Hepatocyte (in vitro differentiated cells): Measurements from ENCODE around the gene PPIH. TPM values are rescaled to one million over a fixed set of nuclear protein-coding genes. Genes with fewer than 3 reads are reported as not detected.
"Not testable (repeated sequence)": the region's sequence is repeated elsewhere in the genome, so short reads cannot be mapped to it uniquely, and the experiment has no call there.

Experiments used
- DNase-seq: peaks from one replicate; pipeline ENCODE4 v3.0.0-alpha.2; 2016; ENCODE audit warnings: low spot score
- H2AFZ ChIP-seq: fragments of 200-600 bp; sonication (generic); 2 replicates; pipeline ENCODE4 v1.6.0; 2016; ENCODE audit warnings: antibody characterized with exemption, mild to moderate bottlenecking
- H3K27ac ChIP-seq: fragments of 200-600 bp; sonication (generic); 2 replicates; pipeline ENCODE4 v1.5.1; 2016; ENCODE audit warnings: mild to moderate bottlenecking
- H3K27me3 ChIP-seq: fragments of 200-600 bp; sonication (generic); 2 replicates; pipeline ENCODE4 v1.6.1; 2016
- H3K36me3 ChIP-seq: fragments of 200-600 bp; sonication (generic); replicated peaks from 2 replicates; pipeline ENCODE4 v1.5.1; 2016; ENCODE audit warnings: low read depth; ENCODE audit not compliant: insufficient read depth
- H3K4me1 ChIP-seq: fragments of 200-600 bp; sonication (generic); 2 replicates; pipeline ENCODE4 v1.5.1; 2016; ENCODE audit warnings: mild to moderate bottlenecking, moderate library complexity; ENCODE audit not compliant: insufficient read depth
- H3K4me2 ChIP-seq: fragments of 200-600 bp; sonication (generic); 2 replicates; pipeline ENCODE4 v1.6.0; 2016
- H3K4me3 ChIP-seq: fragments of 200-600 bp; sonication (generic); 2 replicates; pipeline ENCODE4 v1.5.1; 2016; ENCODE audit warnings: mild to moderate bottlenecking
- H3K79me2 ChIP-seq: fragments of 200-600 bp; sonication (generic); 2 replicates; pipeline ENCODE4 v1.6.0; 2017; ENCODE audit warnings: mild to moderate bottlenecking
- H3K9me2 ChIP-seq: fragments of 200-600 bp; sonication (generic); replicated peaks from 2 replicates; pipeline ENCODE4 v1.6.0; 2017; ENCODE audit warnings: mild to moderate bottlenecking; ENCODE audit not compliant: insufficient read depth
- H3K9me3 ChIP-seq: fragments of 200-600 bp; sonication (generic); 2 replicates; pipeline ENCODE4 v1.5.1; 2016; ENCODE audit warnings: low read depth, mild to moderate bottlenecking
- H4K20me1 ChIP-seq: fragments of 200-600 bp; sonication (generic); 2 replicates; pipeline ENCODE4 v1.6.0; 2016; ENCODE audit warnings: mild to moderate bottlenecking; ENCODE audit not compliant: insufficient read depth, poor library complexity, severe bottlenecking
- EZH2 ChIP-seq: fragments of 200-600 bp; sonication (generic); IDR thresholded peaks from 2 replicates; pipeline ENCODE4 v1.6.1; 2016; ENCODE audit warnings: antibody characterized with exemption, mild to moderate bottlenecking, borderline replicate concordance
- EZH2phosphoT487 ChIP-seq: fragments of 200-600 bp; sonication (generic); IDR thresholded peaks from one replicate; pipeline ENCODE4 v1.6.1; 2018; ENCODE audit warnings: antibody characterized with exemption, mild to moderate bottlenecking, low read depth, moderate library complexity; ENCODE audit not compliant: unreplicated experiment, severe bottlenecking
- WGBS: methylation state at CpG from one replicate; pipeline ENCODE4 v1.1.6; 2016; ENCODE audit warnings: low lambda C conversion rate; ENCODE audit errors: missing lambda C conversion rate; 5-methylcytosine and 5-hydroxymethylcytosine counted together
- polyA plus RNA-seq: library from polyadenylated mRNA; unstranded; fragments of >200 nt; fragmentation: Nextera tagmentation; extraction: Ambion mirVana; gene quantifications from 2 replicates; pipeline ENCODE4 v1.2.1, GENCODE V29; 2016
- total RNA-seq: library from RNA; depleted of rRNA; stranded (reverse); fragments of >200 nt; gene quantifications from 2 replicates; pipeline ENCODE4 v1.2.3, GENCODE V29; 2014
- TF ChIP-seq, protein P1 (sequence below): fragments of 200-600 bp; sonication (generic); IDR thresholded peaks from 2 replicates; pipeline ENCODE4 v1.5.1; 2016; ENCODE audit warnings: antibody characterized with exemption, mild to moderate bottlenecking; ENCODE audit not compliant: poor library complexity

PPIH gene
- total and polyA plus RNA-seq, 2 experiments from 2014 or later, result 26.1 to 35.6 TPM

DNA sequence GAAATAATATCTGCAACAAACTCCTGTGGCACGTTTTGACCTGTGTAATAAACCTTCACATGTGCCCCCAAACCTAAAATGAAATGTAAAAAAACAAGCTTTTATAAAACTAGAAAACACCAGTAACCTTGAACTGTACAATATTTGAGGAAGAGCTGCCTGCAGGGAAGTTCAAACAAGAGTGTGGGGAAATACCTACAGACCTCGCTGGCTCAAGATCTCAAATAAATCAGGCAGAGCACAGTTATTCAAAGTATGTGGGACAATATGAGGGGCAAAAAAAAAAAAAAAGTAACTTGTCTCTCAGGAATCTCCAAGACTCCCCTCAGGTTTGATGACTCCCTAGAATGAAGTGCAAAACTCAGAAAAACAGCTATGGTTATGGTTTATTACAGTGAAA lies 37.9 kb upstream of the PPIH start:
- 25% methylated on average over 2 of the region's 2 CpGs for WGBS
- Histone ChIP-seq H3K27ac (no peak overlapping the region), H3K36me3 (no peaks in the 10 kb centered on the region), H3K4me2 (no peak overlapping the region), H3K4me1 (no peaks in the 10 kb centered on the region), H3K4me3 (no peak overlapping the region), H3K27me3 (no peaks in the 10 kb centered on the region), H2AFZ (no peak overlapping the region), H3K9me3 (no peaks in the 10 kb centered on the region), H3K9me2 (no peaks in the 10 kb centered on the region), H4K20me1 (no peaks in the 10 kb centered on the region), H3K79me2 (no peaks in the 10 kb centered on the region)
- no peak for DNase-seq
- TF ChIP-seq, protein P1, sequence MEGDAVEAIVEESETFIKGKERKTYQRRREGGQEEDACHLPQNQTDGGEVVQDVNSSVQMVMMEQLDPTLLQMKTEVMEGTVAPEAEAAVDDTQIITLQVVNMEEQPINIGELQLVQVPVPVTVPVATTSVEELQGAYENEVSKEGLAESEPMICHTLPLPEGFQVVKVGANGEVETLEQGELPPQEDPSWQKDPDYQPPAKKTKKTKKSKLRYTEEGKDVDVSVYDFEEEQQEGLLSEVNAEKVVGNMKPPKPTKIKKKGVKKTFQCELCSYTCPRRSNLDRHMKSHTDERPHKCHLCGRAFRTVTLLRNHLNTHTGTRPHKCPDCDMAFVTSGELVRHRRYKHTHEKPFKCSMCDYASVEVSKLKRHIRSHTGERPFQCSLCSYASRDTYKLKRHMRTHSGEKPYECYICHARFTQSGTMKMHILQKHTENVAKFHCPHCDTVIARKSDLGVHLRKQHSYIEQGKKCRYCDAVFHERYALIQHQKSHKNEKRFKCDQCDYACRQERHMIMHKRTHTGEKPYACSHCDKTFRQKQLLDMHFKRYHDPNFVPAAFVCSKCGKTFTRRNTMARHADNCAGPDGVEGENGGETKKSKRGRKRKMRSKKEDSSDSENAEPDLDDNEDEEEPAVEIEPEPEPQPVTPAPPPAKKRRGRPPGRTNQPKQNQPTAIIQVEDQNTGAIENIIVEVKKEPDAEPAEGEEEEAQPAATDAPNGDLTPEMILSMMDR, result no peak
- no peak for TF ChIP-seq EZH2
- TF ChIP-seq EZH2phosphoT487, result no peak

DNA sequence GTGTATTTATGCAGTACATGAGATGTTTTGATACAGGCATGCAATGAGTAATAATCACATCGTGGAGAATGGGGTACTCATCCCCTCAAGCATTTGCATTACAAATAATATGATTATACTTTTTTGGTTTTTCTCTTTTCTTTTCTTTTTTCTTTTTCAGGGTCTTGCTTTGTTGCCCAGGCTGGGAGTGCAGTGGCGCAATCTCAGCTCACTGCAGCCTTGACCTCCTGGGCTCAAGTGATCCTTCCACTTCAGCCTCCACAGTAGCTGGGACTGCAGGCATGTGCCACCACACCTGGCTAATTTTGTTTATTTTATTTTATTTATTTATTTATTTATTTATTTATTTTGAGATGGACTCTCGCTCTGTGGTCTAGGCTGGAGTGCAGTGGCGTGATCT lies 37.0 kb upstream of the PPIH start:
- not testable (repeated sequence) for H3K9me3 ChIP-seq, H3K27ac ChIP-seq, H3K27me3 ChIP-seq, H4K20me1 ChIP-seq, H3K9me2 ChIP-seq, H3K4me3 ChIP-seq, H3K36me3 ChIP-seq, DNase-seq, H2AFZ ChIP-seq, H3K79me2 ChIP-seq, H3K4me2 ChIP-seq, H3K4me1 ChIP-seq
- WGBS, result 100% methylated on average over 4 of the region's 4 CpGs

DNA sequence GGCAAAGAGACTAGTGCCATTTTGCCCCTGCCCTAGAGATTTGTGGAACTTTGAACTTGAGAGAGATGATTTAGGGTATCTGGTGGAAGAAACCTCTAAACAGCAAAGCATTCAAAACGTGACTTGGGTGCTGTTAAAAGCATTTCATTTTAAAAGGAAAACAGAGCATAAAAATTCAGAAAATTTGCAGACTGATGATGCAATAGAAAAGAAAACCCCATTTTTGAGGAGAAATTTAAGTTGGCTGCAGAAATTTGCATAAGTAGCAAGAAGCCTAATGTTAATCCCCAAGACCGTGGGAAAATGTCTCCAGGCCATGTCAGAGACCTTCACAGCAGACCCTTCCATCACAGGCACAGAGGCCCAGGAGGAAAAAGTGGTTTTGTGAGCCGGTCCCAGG lies 31.0 kb upstream of the PPIH start:
- not testable (repeated sequence) for H4K20me1 ChIP-seq, H3K27ac ChIP-seq, DNase-seq, H3K4me3 ChIP-seq, H2AFZ ChIP-seq, H3K4me1 ChIP-seq, H3K79me2 ChIP-seq, H3K4me2 ChIP-seq, H3K9me2 ChIP-seq, H3K27me3 ChIP-seq, H3K9me3 ChIP-seq, H3K36me3 ChIP-seq
- 81% methylated on average over 3 of the region's 3 CpGs for WGBS

DNA sequence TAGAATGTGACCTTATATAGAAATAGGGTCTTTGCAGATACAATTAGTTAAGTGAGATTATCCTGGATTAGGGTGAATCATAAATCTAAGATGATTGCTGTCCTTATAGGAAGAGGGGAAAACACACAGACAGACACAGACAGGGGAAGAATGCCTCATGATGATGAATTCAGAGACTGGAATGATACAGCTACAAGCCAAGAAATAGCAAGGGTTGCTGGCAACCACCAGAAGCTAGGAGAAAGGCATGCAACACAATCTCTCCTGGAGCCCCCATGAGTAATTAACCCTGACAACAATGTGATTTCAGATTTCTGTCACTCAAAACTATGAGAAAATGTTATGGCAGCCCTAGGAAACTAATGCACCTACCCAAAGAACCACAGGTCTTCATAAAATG lies 19.1 kb upstream of the PPIH start:
- no peaks in the 10 kb centered on the region for H3K79me2 ChIP-seq
- no peak overlapping the region for H3K27ac ChIP-seq
- H3K4me2 ChIP-seq, result no peak overlapping the region
- H3K4me1 ChIP-seq, result no peaks in the 10 kb centered on the region
- no peaks in the 10 kb centered on the region for H3K27me3 ChIP-seq
- H3K36me3 ChIP-seq, result no peaks in the 10 kb centered on the region
- no peaks in the 10 kb centered on the region for H4K20me1 ChIP-seq
- TF ChIP-seq EZH2, result no peak
- no peak for TF ChIP-seq EZH2phosphoT487
- TF ChIP-seq, protein P1, result no peak
- no peak overlapping the region for H3K4me3 ChIP-seq
- H3K9me2 ChIP-seq, result no peaks in the 10 kb centered on the region
- H3K9me3 ChIP-seq, result no peaks in the 10 kb centered on the region
- H2AFZ ChIP-seq, result no peak overlapping the region
- DNase-seq, result no peak

DNA sequence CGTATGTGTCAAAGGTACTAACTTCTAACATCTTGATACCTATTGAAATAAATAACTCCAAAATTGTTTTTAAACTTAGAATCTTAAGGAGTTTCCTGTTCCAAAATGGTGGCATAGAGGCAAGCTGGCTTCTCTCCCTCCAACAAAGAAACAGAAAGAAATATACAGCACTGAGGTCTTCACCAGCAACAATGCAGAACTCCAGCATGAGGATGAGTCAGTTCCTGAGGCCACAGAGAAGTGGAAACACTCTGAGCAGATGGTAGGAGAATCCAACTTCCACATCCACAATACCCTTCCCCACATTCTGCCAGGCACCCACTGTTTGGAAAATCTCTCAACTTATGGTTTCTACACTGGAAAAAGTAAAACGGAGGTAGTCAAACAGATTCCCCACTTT lies 12.2 kb upstream of the PPIH start:
- Histone ChIP-seq H3K4me3 (no peak overlapping the region), H3K27me3 (no peaks in the 10 kb centered on the region), H3K27ac (no peak overlapping the region), H3K79me2 (no peaks in the 10 kb centered on the region), H3K9me3 (peaks cover 6% of the 10 kb centered on the region), H2AFZ (no peak overlapping the region), H3K9me2 (no peaks in the 10 kb centered on the region), H3K4me1 (no peaks in the 10 kb centered on the region), H3K36me3 (no peaks in the 10 kb centered on the region), H4K20me1 (no peaks in the 10 kb centered on the region), H3K4me2 (no peak overlapping the region)
- 89% methylated on average over 2 of the region's 2 CpGs for WGBS
- no peak for DNase-seq
- TF ChIP-seq EZH2, result no peak
- TF ChIP-seq EZH2phosphoT487, result no peak
- TF ChIP-seq, protein P1, result no peak
